GM12878 (cell line): ENCODE data around the gene RSBN1L. TPM values are rescaled to one million over a fixed set of nuclear protein-coding genes. Genes with fewer than 3 reads are reported as not detected.

ENCODE experiments used
- ATAC-seq: fragments of 200-7000 bp; cut with Tn5 transposase; 3 replicates; pipeline ENCODE4 v1.9.1; 2020; ENCODE audit warnings: mild to moderate bottlenecking, moderate library complexity
- BruUV-seq: library from RNA; stranded (reverse); fragments of 400-500 nt; replicated peaks from 2 replicates; lab custom pipeline; 2021; lab: Mats Ljungman, UMichigan
- CTCF ChIA-PET: fragments of 300-600 bp; sonication (Branson Sonifier 250); formaldehyde crosslinking; extraction: SDS; loops from one replicate; lab custom pipeline; 2021; ENCODE audit warnings: inconsistent platforms; lab: Yijun Ruan, JAX
- POLR2A ChIA-PET: fragments of 350-600 bp; formaldehyde crosslinking; extraction: SDS; loops from one replicate; lab custom pipeline; 2021; ENCODE audit warnings: inconsistent platforms; lab: Charles Lee
- RAD21 ChIA-PET: fragments of 300-600 bp; sonication (Branson Sonifier 250); formaldehyde crosslinking; loops from one replicate; lab custom pipeline; 2023; ENCODE audit warnings: antibody characterized with exemption; ENCODE audit not compliant: unreplicated experiment; lab: Charles Lee
- SMC1A ChIA-PET: fragments of 300-600 bp; sonication (Branson Sonifier 250); formaldehyde crosslinking; loops from one replicate; lab custom pipeline; 2023; ENCODE audit not compliant: unreplicated experiment, uncharacterized antibody; lab: Charles Lee
- DNase-seq: peaks from one replicate; pipeline ENCODE4 v3.0.0-alpha.2; 2011; ENCODE audit warnings: low read depth, low spot score
- FAIRE-seq: peaks from 3 replicates; lab custom pipeline; 2011; peaks lifted over from hg19 to GRCh38; lab: Jason Lieb, UNC
- H2AFZ ChIP-seq: 2 replicates; pipeline ENCODE4 v1.6.0; 2011; ENCODE audit warnings: low read depth, low read length, control low read depth; ENCODE audit not compliant: control insufficient read depth
- H3K27ac ChIP-seq: 2 replicates; pipeline ENCODE4 v1.5.1; 2011; ENCODE audit warnings: control low read depth; ENCODE audit not compliant: control insufficient read depth, insufficient read depth
- H3K27me3 ChIP-seq, 2 experiments: replicated peaks in 1 of 2; 2 replicates each; pipeline versions ENCODE4 v1.6.0 to v1.6.1; 2011; ENCODE audit warnings: low read length in 1 of 2; ENCODE audit not compliant: control insufficient read depth in 2 of 2, insufficient read depth in 2 of 2
- H3K36me3 ChIP-seq, 2 experiments: 2 replicates each; pipeline ENCODE4 v1.5.1; 2011; ENCODE audit warnings: low read length in 1 of 2; ENCODE audit not compliant: control insufficient read depth in 2 of 2, insufficient read depth in 2 of 2
- H3K4me1 ChIP-seq: 2 replicates; pipeline ENCODE4 v1.6.1; 2011; ENCODE audit warnings: mild to moderate bottlenecking, low read length, moderate library complexity, mixed read lengths; ENCODE audit not compliant: control insufficient read depth, insufficient read depth
- H3K4me2 ChIP-seq: 2 replicates; pipeline ENCODE4 v1.6.0; 2011; ENCODE audit warnings: control low read depth; ENCODE audit not compliant: control insufficient read depth, insufficient read depth
- H3K4me3 ChIP-seq: fragments of 200-600 bp; sonication (generic); 2 replicates; pipeline ENCODE4 v1.5.1; 2016
- H3K79me2 ChIP-seq: 2 replicates; pipeline ENCODE4 v1.6.0; 2011; ENCODE audit warnings: low read length; ENCODE audit not compliant: control insufficient read depth, insufficient read depth
- H3K9ac ChIP-seq: 2 replicates; pipeline ENCODE4 v1.8.0; 2011; ENCODE audit warnings: low read length, control low read depth, mixed read lengths; ENCODE audit not compliant: control insufficient read depth, insufficient read depth
- H3K9me3 ChIP-seq: replicated peaks from 3 replicates; pipeline ENCODE4 v1.5.1; 2011; ENCODE audit warnings: mild to moderate bottlenecking, low read length; ENCODE audit not compliant: control insufficient read depth, insufficient read depth
- H4K20me1 ChIP-seq: 2 replicates; pipeline ENCODE4 v1.6.0; 2011; ENCODE audit not compliant: control insufficient read depth, insufficient read depth
- BMI1 ChIP-seq: fragments of 450-650 bp; IDR thresholded peaks from 2 replicates; pipeline ENCODE4 v1.6.1; 2016; ENCODE audit warnings: mild to moderate bottlenecking, moderate library complexity, borderline replicate concordance
- BRCA1 ChIP-seq: IDR thresholded peaks from 2 replicates; pipeline ENCODE4 v1.6.1; 2011; ENCODE audit warnings: low read depth, low read length, improper control_type of control experiment
- CHD2 ChIP-seq: IDR thresholded peaks from 2 replicates; pipeline ENCODE4 v1.6.1; 2011; ENCODE audit warnings: low read depth, low read length, improper control_type of control experiment, borderline replicate concordance
- E2F4 ChIP-seq: IDR thresholded peaks from 2 replicates; pipeline ENCODE4 v1.6.1; 2012; ENCODE audit warnings: low read depth, low read length, improper control_type of control experiment
- EZH2 ChIP-seq: IDR thresholded peaks from 2 replicates; pipeline ENCODE4 v1.6.1; 2012; ENCODE audit warnings: low read depth, mild to moderate bottlenecking, control low read depth, inconsistent platforms, low read length, borderline replicate concordance; ENCODE audit not compliant: control insufficient read depth
- HDAC2 ChIP-seq: fragments of 200-600 bp; sonication (generic); IDR thresholded peaks from 2 replicates; pipeline ENCODE4 v1.6.1; 2017
- JUNB ChIP-seq: IDR thresholded peaks from 2 replicates; pipeline ENCODE4 v1.6.1; 2016; ENCODE audit warnings: antibody characterized with exemption, mild to moderate bottlenecking
- NFIC ChIP-seq: IDR thresholded peaks from 2 replicates; pipeline ENCODE4 v1.6.1; 2012; ENCODE audit warnings: low read depth, mild to moderate bottlenecking, inconsistent platforms, low read length, moderate library complexity
- NR2C1 ChIP-seq: fragments of 450-650 bp; IDR thresholded peaks from 2 replicates; pipeline ENCODE4 v1.6.1; 2017; ENCODE audit warnings: antibody characterized with exemption, mild to moderate bottlenecking, moderate library complexity
- POLR2A ChIP-seq: IDR thresholded peaks from 2 replicates; pipeline ENCODE4 v1.6.1; 2011; ENCODE audit warnings: low read depth, mild to moderate bottlenecking, low read length
- SUZ12 ChIP-seq: fragments of 200-600 bp; sonication (generic); IDR thresholded peaks from one replicate; pipeline ENCODE4 v1.6.1; 2018; ENCODE audit warnings: antibody characterized with exemption, mild to moderate bottlenecking; ENCODE audit not compliant: unreplicated experiment
- TCF3 ChIP-seq: IDR thresholded peaks from 2 replicates; pipeline ENCODE4 v1.6.1; 2012; ENCODE audit warnings: low read depth, mild to moderate bottlenecking, low read length, borderline replicate concordance; ENCODE audit not compliant: insufficient read depth
- WRNIP1 ChIP-seq: IDR thresholded peaks from 2 replicates; pipeline ENCODE4 v1.6.1; 2011; ENCODE audit warnings: low read depth, low read length, improper control_type of control experiment, borderline replicate concordance
- ZNF622 ChIP-seq: fragments of 450-650 bp; IDR thresholded peaks from 2 replicates; pipeline ENCODE4 v1.6.1; 2017; ENCODE audit warnings: mild to moderate bottlenecking, inconsistent platforms
- ZNF687 ChIP-seq: fragments of 450-650 bp; IDR thresholded peaks from 2 replicates; pipeline ENCODE4 v1.6.1; 2017; ENCODE audit warnings: mild to moderate bottlenecking, moderate library complexity
- ZSCAN29 ChIP-seq: fragments of 450-650 bp; IDR thresholded peaks from 2 replicates; pipeline ENCODE4 v1.6.1; 2017; ENCODE audit warnings: mild to moderate bottlenecking, moderate library complexity
- ZZZ3 ChIP-seq: IDR thresholded peaks from 2 replicates; pipeline ENCODE4 v1.6.1; 2011; ENCODE audit warnings: low read depth; ENCODE audit not compliant: control insufficient read depth, insufficient read length
- WGBS: methylation state at CpG from one replicate; pipeline ENCODE4 v1.1.6; 2016; ENCODE audit warnings: low lambda C conversion rate; ENCODE audit not compliant: insufficient replicate concordance, insufficient coverage; ENCODE audit errors: missing lambda C conversion rate; 5-methylcytosine and 5-hydroxymethylcytosine counted together
- in situ Hi-C: fragments of 300-500 bp; cut with MboI; formaldehyde crosslinking; loops from 9 replicates; pipeline ENCODE4 v1.14.3; 2018; ENCODE audit warnings: mixed read lengths
- intact Hi-C: fragments of 100-400 bp; cut with micrococcal nuclease; formaldehyde crosslinking; loops from one replicate; pipeline ENCODE4 v1.14.2; 2022; ENCODE audit not compliant: unreplicated experiment
- polyA plus RNA-seq, 11 experiments: library from polyadenylated mRNA; depleted of rRNA in 4 of 11; unstranded in 6 of 11; stranded (reverse) in 5 of 11; fragments of >200 nt; fragmentation: Nextera tagmentation in 4 of 11; fragmentation: Illumina TruSeq in 1 of 11; extraction: Ambion mirVana in 4 of 11; extraction: Trizol in 1 of 11; gene quantifications; 1 replicate in 1 of 11; 2 replicates in 10 of 11; pipeline versions ENCODE4 v1.2.1 to v1.2.3, GENCODE V29; 2011 to 2016; ENCODE audit warnings: inconsistent platforms in 2 of 11, missing spikeins in 2 of 11, low read depth in 1 of 11
- total RNA-seq, 4 experiments: library from RNA; depleted of rRNA in 3 of 4; stranded (reverse); fragments of >200 nt in 3 of 4; fragmentation: Illumina TruSeq in 1 of 4; extraction: Trizol in 1 of 4; gene quantifications; 2 replicates each; pipeline versions ENCODE4 v1.2.1 to v1.2.3, GENCODE V29; 2013 to 2021

RSBN1L gene
- total and polyA plus RNA-seq, 10 of the 15 experiments (the other 5 are each of a cell fraction or from before 2014, with no cell fraction given) = 4.5 to 23.7 (median 10.3) TPM

- Histone ChIP-seq H3K4me1 (no peaks in the 10 kb centered on the region), H3K36me3 (no peaks in the 10 kb centered on the region; a peak in 1 of 4 replicates), H3K79me2 (no peaks in the 10 kb centered on the region), H3K27me3 (no peaks in the 10 kb centered on the region), H3K9ac (no peak overlapping the region), H4K20me1 (no peaks in the 10 kb centered on the region), H3K4me3 (no peak overlapping the region), H3K9me3 (no peaks in the 10 kb centered on the region), H3K4me2 (no peak overlapping the region), H3K27ac (no peak overlapping the region), H2AFZ (no peak overlapping the region)
- DNase-seq = no peak
- CTCF ChIA-PET = interaction anchor here (1.7 kb wide), 1 partner anchor 97 kb away, joined by 5 read pairs; no protein-coding TSS in a partner anchor
- WGBS = 96% methylated on average over 2 of the region's 2 CpGs
- POLR2A ChIA-PET = no interaction called here
- intact Hi-C loops (no loop called here), in situ Hi-C loops (loop anchor here (10.0 kb wide), 1 partner anchor 372 kb away; no protein-coding TSS in a partner anchor)
- BruUV-seq = no TSS peak
- SMC1A ChIA-PET = no interaction called here
- ATAC-seq = no peak
- RAD21 ChIA-PET = interaction anchor here (1.1 kb wide), 1 partner anchor 9 kb away, joined by 3 read pairs; no protein-coding TSS in a partner anchor
- TF ChIP-seq NFIC (no peak), ZZZ3 (no peak), POLR2A (no peak), CHD2 (no peak), SUZ12 (no peak), EZH2 (no peak), ZSCAN29 (no peak), NR2C1 (no peak), WRNIP1 (no peak), ZNF687 (no peak), TCF3 (no peak), HDAC2 (no peak), BMI1 (no peak), JUNB (no peak), BRCA1 (no peak), E2F4 (no peak), ZNF622 (no peak)
- FAIRE-seq = no peak
These were observed 33.4 kb upstream of the RSBN1L start for GRCh38 chr7:77662869-77663268.
